Kidney (tissue), 14 donors: ENCODE results near the gene RUNX1. TPM values are rescaled to one million over a fixed set of nuclear protein-coding genes. Genes with fewer than 3 reads are reported as not detected.

Experiments
- DNase-seq, 5 donors: peaks; one replicate each; pipeline ENCODE4 v3.0.0-alpha.2; 2013 to 2020
- FAIRE-seq: peaks from 2 replicates; lab custom pipeline; 2012; peaks lifted over from hg19 to GRCh38; lab: Jason Lieb, UNC
- H3K27ac ChIP-seq, 2 donors: one replicate each; pipeline ENCODE4 v1.7.0; 2013; ENCODE audit warnings: low read depth in 2 of 2, low read length in 2 of 2, inconsistent platforms in 1 of 2
- H3K27me3 ChIP-seq: one replicate; pipeline ENCODE4 v1.7.1; 2013; ENCODE audit warnings: low read length, inconsistent platforms; ENCODE audit not compliant: control insufficient read depth, insufficient read depth
- H3K36me3 ChIP-seq, 3 donors: one replicate each; pipeline versions ENCODE4 v1.7.0 to v1.7.1; 2013; ENCODE audit warnings: low read length in 3 of 3, control low read depth in 1 of 3, inconsistent platforms in 1 of 3; ENCODE audit not compliant: insufficient read depth in 3 of 3, control insufficient read depth in 2 of 3
- H3K4me1 ChIP-seq, 3 donors: one replicate each; pipeline versions ENCODE4 v1.7.0 to v1.7.1; 2013; ENCODE audit warnings: low read length in 3 of 3, inconsistent platforms in 1 of 3, low read depth in 1 of 3; ENCODE audit not compliant: control insufficient read depth in 2 of 3, insufficient read depth in 2 of 3
- H3K4me3 ChIP-seq, 3 donors: one replicate each; pipeline versions ENCODE4 v1.7.0 to v1.8.1; 2013; ENCODE audit warnings: low read length in 3 of 3, control low read depth in 1 of 3, inconsistent platforms in 1 of 3
- H3K9ac ChIP-seq, 3 donors: one replicate each; pipeline versions ENCODE4 v1.7.0 to v1.7.1; 2013; ENCODE audit warnings: low read length in 3 of 3, control low read depth in 1 of 3, inconsistent platforms in 1 of 3
- H3K9me3 ChIP-seq, 3 donors: one replicate each; pipeline versions ENCODE4 v1.7.0 to v1.7.1; 2013; ENCODE audit warnings: low read length in 3 of 3, control low read depth in 1 of 3, inconsistent platforms in 1 of 3; ENCODE audit not compliant: control insufficient read depth in 2 of 3, insufficient read depth in 1 of 3
- intact Hi-C: fragments of 100-400 bp; cut with DNase I; formaldehyde crosslinking; loops from one replicate; pipeline ENCODE4 v1.11.1; 2022
- polyA plus RNA-seq: library from polyadenylated mRNA; stranded (reverse); fragments of 350-450 nt; fragmentation: Illumina TruSeq; extraction: RNeasy Lipid Tissue Mini Kit (QIAGEN cat#74804); gene quantifications from one replicate; pipeline ENCODE4 v1.2.3, GENCODE V29; 2014; ENCODE audit warnings: low read depth, low replicate concordance; ENCODE audit not compliant: insufficient read depth
- total RNA-seq: library from RNA; stranded (reverse); fragmentation: NEBNext Ultra II Directional; extraction: Animal tissue kit (Norgen Biotek cat#: 25700); gene quantifications from one replicate; pipeline ENCODE4 v1.2.1, GENCODE V29; 2021
- TF ChIP-seq, protein P1 (sequence below): IDR thresholded peaks from 3 replicates; pipeline ENCODE4 v1.5.1; 2012; ENCODE audit warnings: mild to moderate bottlenecking, moderate library complexity, borderline replicate concordance; ENCODE audit not compliant: insufficient read depth; ENCODE audit errors: extremely low read depth
- donor health status: control.
- donor health status: control.
- donor health status: control.
- donor health status: control.
- donor health status: control.
- donor health status: DM: yes; HTN: yes; CAD: no.
- donor health status: Normal renal cell carcinoma (clear cell type).

The RUNX1 gene
- total and polyA plus RNA-seq, 2 donors from 2014 or later: 1.3 to 58.0 TPM

DNA sequence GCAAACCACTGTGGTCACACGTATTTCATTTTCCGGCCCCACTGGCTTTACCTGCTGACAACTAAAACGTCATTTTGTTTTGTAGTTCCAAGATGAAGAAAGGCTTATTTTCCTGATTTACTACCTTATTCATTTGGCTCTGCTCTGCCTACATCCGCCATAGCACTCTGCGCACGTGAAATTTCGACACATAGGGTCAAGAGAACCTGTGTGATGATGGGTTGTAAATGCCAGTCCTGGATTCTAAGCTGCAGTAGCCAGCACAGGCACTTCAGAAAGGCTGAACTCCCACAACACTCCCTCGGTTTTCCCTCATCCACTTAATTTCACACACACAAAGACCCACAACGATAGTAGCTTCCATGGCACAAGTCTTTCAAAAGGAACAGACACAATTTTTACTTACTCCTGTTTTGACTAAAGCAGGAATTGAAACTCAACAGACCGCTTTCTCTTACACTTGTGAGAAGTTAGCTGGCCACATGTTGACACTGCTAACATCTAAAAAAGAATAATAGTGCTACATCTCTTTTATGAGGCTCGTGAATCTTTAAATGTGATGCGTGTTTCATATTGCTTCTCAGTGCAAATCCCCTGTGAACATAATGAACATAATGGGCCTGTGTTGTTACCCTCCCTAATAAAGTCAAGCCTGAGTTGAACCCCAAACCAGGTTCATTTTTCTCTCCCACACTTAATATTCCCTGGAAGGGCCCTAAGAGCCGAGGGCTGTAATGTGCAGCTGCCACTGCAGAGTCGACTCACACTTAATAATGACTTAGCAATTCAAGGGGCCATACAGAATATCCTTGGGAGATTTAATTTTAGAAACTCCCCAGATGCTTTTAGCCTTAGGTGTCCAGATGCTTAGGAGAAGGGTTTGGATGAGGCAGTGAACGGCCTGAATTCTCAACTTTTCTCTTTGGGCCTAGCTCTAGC lies 1.5 kb upstream of the RUNX1 start:
- DNase-seq (peak in 1 of 5 donors; percentile 25), FAIRE-seq (no peak)
- Histone ChIP-seq H3K4me1 (peaks cover 0 to 5% (median 3%) of the 10 kb centered on the region in 3 donors), H3K27me3 (no peaks in the 10 kb centered on the region), H3K36me3 (no peaks in the 10 kb centered on the region), H3K9me3 (no peaks in the 10 kb centered on the region), H3K9ac (no peak overlapping the region), H3K27ac (peak overlapping the region in 1 of 2 donors; percentile 8), H3K4me3 (no peak overlapping the region)
- intact Hi-C loops: no loop called here
- TF ChIP-seq, protein P1, sequence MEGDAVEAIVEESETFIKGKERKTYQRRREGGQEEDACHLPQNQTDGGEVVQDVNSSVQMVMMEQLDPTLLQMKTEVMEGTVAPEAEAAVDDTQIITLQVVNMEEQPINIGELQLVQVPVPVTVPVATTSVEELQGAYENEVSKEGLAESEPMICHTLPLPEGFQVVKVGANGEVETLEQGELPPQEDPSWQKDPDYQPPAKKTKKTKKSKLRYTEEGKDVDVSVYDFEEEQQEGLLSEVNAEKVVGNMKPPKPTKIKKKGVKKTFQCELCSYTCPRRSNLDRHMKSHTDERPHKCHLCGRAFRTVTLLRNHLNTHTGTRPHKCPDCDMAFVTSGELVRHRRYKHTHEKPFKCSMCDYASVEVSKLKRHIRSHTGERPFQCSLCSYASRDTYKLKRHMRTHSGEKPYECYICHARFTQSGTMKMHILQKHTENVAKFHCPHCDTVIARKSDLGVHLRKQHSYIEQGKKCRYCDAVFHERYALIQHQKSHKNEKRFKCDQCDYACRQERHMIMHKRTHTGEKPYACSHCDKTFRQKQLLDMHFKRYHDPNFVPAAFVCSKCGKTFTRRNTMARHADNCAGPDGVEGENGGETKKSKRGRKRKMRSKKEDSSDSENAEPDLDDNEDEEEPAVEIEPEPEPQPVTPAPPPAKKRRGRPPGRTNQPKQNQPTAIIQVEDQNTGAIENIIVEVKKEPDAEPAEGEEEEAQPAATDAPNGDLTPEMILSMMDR: no peak

DNA sequence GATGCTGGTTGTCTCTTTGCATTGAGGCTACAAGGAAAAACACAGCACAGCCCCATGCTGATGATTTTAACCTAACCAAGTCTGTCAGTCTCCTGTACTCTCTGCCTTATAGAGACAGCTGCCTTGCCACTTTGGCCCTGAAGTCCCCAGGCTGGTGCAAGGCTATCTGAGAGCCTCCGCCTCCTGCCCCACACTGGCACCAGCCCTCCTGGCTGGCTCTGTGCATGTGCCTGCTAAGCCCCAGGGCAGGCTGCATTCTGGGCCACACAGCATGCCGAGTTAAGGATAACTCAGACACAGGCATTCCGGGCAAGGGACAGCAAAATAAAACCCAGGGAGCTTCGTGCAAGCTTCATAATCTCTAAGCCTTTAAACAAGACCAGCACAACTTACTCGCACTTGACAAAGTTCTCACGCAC lies 910 bp downstream of the RUNX1 start:
- peak overlapping the region in 2 of 3 donors; percentile 43 to 45 for H3K4me3 ChIP-seq
- no peaks in the 10 kb centered on the region for H3K27me3 ChIP-seq
- no peaks in the 10 kb centered on the region for H3K36me3 ChIP-seq
- H3K4me1 ChIP-seq: peaks cover 0 to 5% (median 3%) of the 10 kb centered on the region in 3 donors
- intact Hi-C loops: no loop called here
- DNase-seq (peak in 1 of 5 donors; percentile 82), FAIRE-seq (no peak)
- H3K9ac ChIP-seq: no peak overlapping the region
- no peak overlapping the region for H3K27ac ChIP-seq
- TF ChIP-seq, protein P1: no peak
- no peaks in the 10 kb centered on the region for H3K9me3 ChIP-seq

DNA sequence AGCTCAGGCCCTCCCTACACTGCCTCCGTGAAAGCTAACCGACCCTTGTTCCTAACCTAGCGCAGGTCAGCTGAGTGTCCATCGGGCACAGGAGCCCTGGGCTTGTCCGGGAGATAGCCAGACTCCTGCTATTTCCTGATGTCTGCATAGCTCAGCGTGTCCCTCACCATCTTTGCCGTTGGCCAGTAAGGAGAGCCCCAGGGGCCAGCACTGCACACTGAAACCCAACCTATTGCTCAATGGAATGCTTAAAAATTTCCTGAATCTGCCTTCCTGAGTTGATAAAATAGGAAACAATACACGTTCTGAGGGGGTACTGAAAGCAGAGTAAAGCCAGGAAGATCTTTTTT lies 2.2 kb downstream of the RUNX1 start:
- Histone ChIP-seq H3K27me3 (no peaks in the 10 kb centered on the region), H3K9me3 (no peaks in the 10 kb centered on the region), H3K4me1 (peaks cover 0 to 5% (median 3%) of the 10 kb centered on the region in 3 donors), H3K27ac (no peak overlapping the region), H3K9ac (no peak overlapping the region), H3K36me3 (no peaks in the 10 kb centered on the region), H3K4me3 (peak overlapping the region in 2 of 3 donors; percentile 36 to 45)
- DNase-seq (no peak), FAIRE-seq (no peak)
- intact Hi-C loops: no loop called here
- TF ChIP-seq, protein P1: no peak
